Type B pancreatic cell (in vitro differentiated cells): Measurements from ENCODE around the gene NRXN2. TPM values are rescaled to one million over a fixed set of nuclear protein-coding genes. Genes with fewer than 3 reads are reported as not detected.

Experiments
- DNase-seq: peaks from one replicate; pipeline ENCODE4 v3.0.0; 2021; ENCODE audit warnings: mixed read lengths; ENCODE audit not compliant: unreplicated experiment; ENCODE audit errors: extremely low spot score
- H3K27ac Mint-ChIP-seq: 2 replicates; pipeline ENCODE4 v1.8.0; 2021; ENCODE audit warnings: mild to moderate bottlenecking, mixed read lengths
- H3K27me3 Mint-ChIP-seq: 2 replicates; pipeline ENCODE4 v1.8.0; 2021; ENCODE audit warnings: mixed read lengths
- H3K36me3 Mint-ChIP-seq: 2 replicates; pipeline ENCODE4 v1.8.0; 2021; ENCODE audit warnings: mixed read lengths
- H3K4me1 Mint-ChIP-seq: one replicate; pipeline ENCODE4 v1.8.0; 2021; ENCODE audit warnings: mixed read lengths; ENCODE audit not compliant: unreplicated experiment
- H3K4me3 Mint-ChIP-seq: 2 replicates; pipeline ENCODE4 v1.8.0; 2021; ENCODE audit warnings: mild to moderate bottlenecking, mixed read lengths
- H3K9me3 Mint-ChIP-seq: 2 replicates; pipeline ENCODE4 v1.8.0; 2021; ENCODE audit warnings: mixed read lengths
- CTCF ChIP-seq: fragments of 200-600 bp; sonication (generic); conservative IDR thresholded peaks from 2 replicates; pipeline ENCODE4 v1.5.0; 2021; ENCODE audit warnings: antibody characterized with exemption, mild to moderate bottlenecking
- total RNA-seq: library from RNA; stranded (reverse); gene quantifications from 2 replicates; pipeline ENCODE4 v1.2.1, GENCODE V29; 2021; ENCODE audit warnings: low replicate concordance

Gene NRXN2
- total RNA-seq, 1 donor from 2014 or later, result 22.1 TPM

GRCh38 chr11:64650923-64651523 lies 72.0 kb downstream of the NRXN2 start:
- Mint-ChIP-seq H3K27me3 (peaks cover 30% of the 10 kb centered on the region), H3K4me3 (no peak overlapping the region), H3K9me3 (no peaks in the 10 kb centered on the region), H3K4me1 (peaks cover 14% of the 10 kb centered on the region), H3K27ac (no peak overlapping the region), H3K36me3 (no peaks in the 10 kb centered on the region)
- no peak for DNase-seq
- peak; percentile 59 for TF ChIP-seq CTCF

- Mint-ChIP-seq H3K27me3 (peaks cover 42% of the 10 kb centered on the region), H3K4me3 (no peak overlapping the region), H3K27ac (no peak overlapping the region), H3K36me3 (no peaks in the 10 kb centered on the region), H3K9me3 (no peaks in the 10 kb centered on the region), H3K4me1 (peaks cover 20% of the 10 kb centered on the region)
- DNase-seq, result no peak
- TF ChIP-seq CTCF, result peak; percentile 72
Observed at GRCh38 chr11:64649291-64649697, 73.7 kb downstream of the NRXN2 start.

- TF ChIP-seq CTCF, result no peak
- Mint-ChIP-seq H3K4me3 (no peak overlapping the region), H3K27ac (no peak overlapping the region), H3K36me3 (no peaks in the 10 kb centered on the region), H3K9me3 (no peaks in the 10 kb centered on the region), H3K27me3 (peaks cover 49% of the 10 kb centered on the region), H3K4me1 (peaks cover 20% of the 10 kb centered on the region)
- no peak for DNase-seq
Observed at GRCh38 chr11:64648551-64648950, 74.4 kb downstream of the NRXN2 start.

- Mint-ChIP-seq H3K4me1 (peaks cover 12% of the 10 kb centered on the region), H3K27me3 (peaks cover 47% of the 10 kb centered on the region), H3K27ac (no peak overlapping the region), H3K36me3 (no peaks in the 10 kb centered on the region), H3K9me3 (no peaks in the 10 kb centered on the region), H3K4me3 (no peak overlapping the region)
- TF ChIP-seq CTCF, result no peak
- no peak for DNase-seq
Observed at GRCh38 chr11:64647019-64647779, 75.8 kb downstream of the NRXN2 start.

GRCh38 chr11:64644647-64645275 lies 78.2 kb downstream of the NRXN2 start:
- peaks cover 12% of the 10 kb centered on the region for H3K4me1 Mint-ChIP-seq
- DNase-seq, result no peak
- peaks cover 35% of the 10 kb centered on the region for H3K27me3 Mint-ChIP-seq
- no peaks in the 10 kb centered on the region for H3K36me3 Mint-ChIP-seq
- H3K9me3 Mint-ChIP-seq, result no peaks in the 10 kb centered on the region
- TF ChIP-seq CTCF, result peak; percentile 56
- peak overlapping the region; percentile 44 for H3K4me3 Mint-ChIP-seq
- no peak overlapping the region for H3K27ac Mint-ChIP-seq
